ENCODE data around the gene ATP5ME.

DNA sequence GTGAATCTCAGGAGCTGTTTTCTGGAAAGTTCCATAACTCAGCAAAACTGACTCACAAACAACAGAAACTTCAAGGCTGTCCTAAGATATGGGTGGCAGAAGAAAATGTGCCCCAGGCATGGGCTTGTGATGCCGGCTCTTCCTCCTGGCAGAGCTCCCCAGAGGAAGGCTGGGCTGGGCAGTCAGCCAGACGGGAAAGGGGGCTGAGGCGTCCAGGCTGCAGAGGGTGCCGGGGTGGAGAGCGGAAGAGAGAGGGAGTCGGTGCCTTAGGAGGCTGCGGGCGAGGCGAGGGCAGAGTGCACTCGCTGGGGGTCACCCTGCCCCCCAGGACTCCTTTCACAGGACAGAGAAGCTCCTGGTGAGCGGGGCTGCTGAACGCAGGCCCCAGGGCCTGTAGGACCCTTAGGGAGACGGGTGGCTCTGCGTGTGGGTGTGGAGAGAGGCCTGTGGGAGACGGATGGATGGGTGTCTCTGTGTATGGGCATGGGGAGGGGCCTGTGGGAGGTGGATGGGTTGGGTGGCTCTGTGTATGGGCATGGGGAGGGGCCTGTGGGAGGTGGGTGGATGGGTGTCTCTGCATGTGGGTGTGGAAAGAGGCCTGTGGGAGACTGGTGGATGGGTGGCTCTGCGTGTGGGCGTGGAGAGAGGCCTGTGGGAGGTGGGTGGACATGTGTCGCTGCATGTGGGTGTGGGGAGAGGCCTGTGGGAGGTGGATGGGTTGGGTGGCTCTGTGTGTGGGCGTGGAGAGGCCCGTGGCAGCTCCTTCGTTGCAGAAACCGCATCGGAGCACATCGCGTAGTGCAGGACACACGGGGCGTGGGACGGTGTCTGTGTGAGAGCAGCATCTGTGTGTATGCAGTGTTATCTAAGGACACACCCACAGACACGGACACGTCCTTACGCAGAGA lies 47.4 kb upstream of the ATP5ME start:
- no peak for TF ChIP-seq YY1 (IDR thresholded peaks at IDR 0.05; ENCODE audit: insufficient read depth, insufficient read length)
- no peak for TF ChIP-seq ZNF274 (IDR thresholded peaks at IDR 0.05; ENCODE audit: low read depth, low read length)
- no peak for TF ChIP-seq SUZ12 (IDR thresholded peaks at IDR 0.05; ENCODE audit: extremely low read depth, insufficient read depth, insufficient read length)
